GM06990 (cell line): ENCODE data around the gene CDCA5.

Source experiments
- DNase-seq: peaks from one replicate; pipeline ENCODE4 v3.0.0-alpha.2; 2011; ENCODE audit not compliant: insufficient read length; ENCODE audit errors: extremely low read depth
- H3K27me3 ChIP-seq: replicated peaks from 2 replicates; pipeline ENCODE4 v1.6.0; 2011; ENCODE audit warnings: low read length; ENCODE audit not compliant: control insufficient read depth, insufficient read depth
- H3K36me3 ChIP-seq: 2 replicates; pipeline ENCODE4 v1.5.1; 2011; ENCODE audit warnings: low read length; ENCODE audit not compliant: control insufficient read depth, insufficient read depth
- H3K4me3 ChIP-seq: replicated peaks from 2 replicates; pipeline ENCODE4 v1.5.1; 2011; ENCODE audit warnings: low read depth, mild to moderate bottlenecking, control low read depth, low read length
- TF ChIP-seq, protein P1 (sequence below): IDR thresholded peaks from 2 replicates; pipeline ENCODE4 v1.5.1; 2011; ENCODE audit warnings: low read length, control low read depth, mild to moderate bottlenecking, inconsistent platforms; ENCODE audit not compliant: insufficient read depth, poor library complexity, severe bottlenecking

CDCA5 gene

DNA sequence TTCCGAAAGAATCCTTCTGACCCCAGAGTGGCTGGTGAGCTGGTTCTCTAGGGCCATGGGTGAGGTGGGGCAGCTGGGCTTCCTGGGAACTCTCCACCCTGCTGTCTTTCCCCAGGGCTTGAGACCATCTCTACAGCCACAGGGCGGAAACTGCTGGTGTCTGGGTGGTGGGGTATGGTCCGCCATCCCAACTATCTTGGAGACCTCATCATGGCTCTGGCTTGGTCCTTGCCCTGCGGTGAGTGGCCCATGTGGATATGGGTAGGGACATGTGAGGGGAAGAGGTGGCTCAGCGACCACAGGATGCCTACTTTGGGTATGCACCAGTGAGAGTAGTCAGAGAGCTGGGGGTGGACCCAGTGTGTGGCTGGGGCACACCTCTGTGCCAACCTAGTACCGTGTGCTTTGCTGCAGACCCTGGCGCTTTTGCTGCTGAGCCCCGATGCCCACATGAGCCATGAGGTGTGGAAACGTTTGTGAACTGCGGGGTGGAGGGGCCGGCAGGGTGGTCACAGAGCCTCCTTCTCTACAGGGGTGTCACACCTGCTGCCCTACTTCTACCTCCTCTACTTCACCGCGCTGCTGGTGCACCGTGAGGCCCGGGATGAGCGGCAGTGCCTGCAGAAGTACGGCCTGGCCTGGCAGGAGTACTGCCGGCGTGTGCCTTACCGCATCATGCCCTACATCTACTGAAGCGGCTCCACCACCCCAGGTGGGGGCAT lies 31.7 kb upstream of the CDCA5 start:
- no peak for DNase-seq
- TF ChIP-seq, protein P1, sequence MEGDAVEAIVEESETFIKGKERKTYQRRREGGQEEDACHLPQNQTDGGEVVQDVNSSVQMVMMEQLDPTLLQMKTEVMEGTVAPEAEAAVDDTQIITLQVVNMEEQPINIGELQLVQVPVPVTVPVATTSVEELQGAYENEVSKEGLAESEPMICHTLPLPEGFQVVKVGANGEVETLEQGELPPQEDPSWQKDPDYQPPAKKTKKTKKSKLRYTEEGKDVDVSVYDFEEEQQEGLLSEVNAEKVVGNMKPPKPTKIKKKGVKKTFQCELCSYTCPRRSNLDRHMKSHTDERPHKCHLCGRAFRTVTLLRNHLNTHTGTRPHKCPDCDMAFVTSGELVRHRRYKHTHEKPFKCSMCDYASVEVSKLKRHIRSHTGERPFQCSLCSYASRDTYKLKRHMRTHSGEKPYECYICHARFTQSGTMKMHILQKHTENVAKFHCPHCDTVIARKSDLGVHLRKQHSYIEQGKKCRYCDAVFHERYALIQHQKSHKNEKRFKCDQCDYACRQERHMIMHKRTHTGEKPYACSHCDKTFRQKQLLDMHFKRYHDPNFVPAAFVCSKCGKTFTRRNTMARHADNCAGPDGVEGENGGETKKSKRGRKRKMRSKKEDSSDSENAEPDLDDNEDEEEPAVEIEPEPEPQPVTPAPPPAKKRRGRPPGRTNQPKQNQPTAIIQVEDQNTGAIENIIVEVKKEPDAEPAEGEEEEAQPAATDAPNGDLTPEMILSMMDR = no peak
- Histone ChIP-seq H3K27me3 (no peaks in the 10 kb centered on the region), H3K4me3 (no peak overlapping the region), H3K36me3 (peaks cover 20% of the 10 kb centered on the region)

DNA sequence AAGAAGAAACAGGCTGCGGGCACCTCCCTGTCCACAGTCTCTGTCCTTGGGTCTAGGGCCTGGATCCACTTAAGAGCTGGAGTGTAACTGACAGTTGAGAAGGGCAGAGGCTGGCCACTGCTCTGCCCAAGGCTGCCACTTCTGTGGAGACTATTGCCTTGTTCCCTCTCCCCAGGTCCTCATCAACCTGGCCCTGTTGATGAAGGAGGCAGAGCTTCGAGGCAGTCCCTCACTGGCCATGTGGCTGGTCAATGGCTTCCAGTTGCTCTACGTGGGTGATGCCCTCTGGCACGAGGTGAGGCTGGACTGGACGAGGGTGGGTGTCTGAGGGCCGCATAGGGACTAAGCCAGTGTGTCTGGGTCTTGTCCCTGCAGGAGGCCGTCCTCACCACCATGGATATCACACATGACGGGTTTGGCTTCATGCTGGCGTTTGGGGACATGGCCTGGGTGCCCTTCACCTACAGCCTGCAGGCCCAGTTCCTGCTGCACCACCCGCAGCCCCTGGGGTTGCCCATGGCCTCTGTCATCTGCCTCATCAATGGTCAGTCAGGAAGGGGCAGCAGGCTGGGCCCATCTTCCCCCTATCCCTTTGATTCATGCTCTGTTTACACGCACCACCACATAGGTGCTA lies 30.8 kb upstream of the CDCA5 start:
- DNase-seq = no peak
- TF ChIP-seq, protein P1 = no peak
- Histone ChIP-seq H3K4me3 (no peak overlapping the region), H3K27me3 (no peaks in the 10 kb centered on the region), H3K36me3 (peaks cover 15% of the 10 kb centered on the region)

DNA sequence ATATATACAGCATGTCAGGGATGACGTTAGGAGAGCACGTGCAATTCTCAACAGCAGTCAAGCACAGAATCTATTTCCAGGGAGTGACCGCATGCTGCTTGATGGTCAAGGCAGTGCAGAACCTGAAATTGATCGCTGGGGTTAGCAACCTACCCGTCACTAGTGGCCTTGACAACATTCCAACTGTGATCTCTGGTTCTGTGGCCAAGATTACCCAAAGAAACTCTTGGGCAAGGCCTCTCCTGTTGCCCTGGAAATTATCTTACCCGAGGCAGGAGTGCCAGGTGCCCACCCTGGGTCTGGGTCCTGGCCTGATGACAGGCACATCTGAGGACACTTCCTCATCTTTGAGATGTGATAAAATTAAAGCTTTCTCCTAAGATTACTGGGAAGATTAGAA lies 30.0 kb upstream of the CDCA5 start:
- H3K27me3 ChIP-seq = no peaks in the 10 kb centered on the region
- TF ChIP-seq, protein P1 = no peak
- peaks cover 16% of the 10 kb centered on the region for H3K36me3 ChIP-seq
- H3K4me3 ChIP-seq = no peak overlapping the region
- no peak for DNase-seq

DNA sequence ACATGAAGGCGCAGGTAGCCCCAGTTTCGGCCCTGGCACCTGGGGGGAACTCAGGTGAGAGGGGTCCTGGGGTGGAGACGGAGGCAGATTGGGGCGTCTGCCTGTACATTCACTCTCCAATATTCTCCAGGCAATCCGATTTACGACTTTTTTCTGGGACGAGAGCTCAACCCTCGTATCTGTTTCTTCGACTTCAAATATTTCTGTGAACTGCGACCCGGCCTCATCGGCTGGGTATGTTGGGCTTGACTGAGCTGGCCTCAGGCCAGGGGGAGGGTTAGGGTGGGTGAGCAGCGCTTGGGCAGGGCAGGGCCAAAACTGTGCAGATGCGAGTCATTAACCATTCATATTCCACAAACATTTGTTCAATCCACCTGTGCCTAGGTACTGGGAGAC lies 29.5 kb upstream of the CDCA5 start:
- H3K36me3 ChIP-seq = peaks cover 11% of the 10 kb centered on the region
- peak overlapping the region; percentile 67 for H3K4me3 ChIP-seq
- no peaks in the 10 kb centered on the region for H3K27me3 ChIP-seq
- TF ChIP-seq, protein P1 = no peak
- DNase-seq = no peak

DNA sequence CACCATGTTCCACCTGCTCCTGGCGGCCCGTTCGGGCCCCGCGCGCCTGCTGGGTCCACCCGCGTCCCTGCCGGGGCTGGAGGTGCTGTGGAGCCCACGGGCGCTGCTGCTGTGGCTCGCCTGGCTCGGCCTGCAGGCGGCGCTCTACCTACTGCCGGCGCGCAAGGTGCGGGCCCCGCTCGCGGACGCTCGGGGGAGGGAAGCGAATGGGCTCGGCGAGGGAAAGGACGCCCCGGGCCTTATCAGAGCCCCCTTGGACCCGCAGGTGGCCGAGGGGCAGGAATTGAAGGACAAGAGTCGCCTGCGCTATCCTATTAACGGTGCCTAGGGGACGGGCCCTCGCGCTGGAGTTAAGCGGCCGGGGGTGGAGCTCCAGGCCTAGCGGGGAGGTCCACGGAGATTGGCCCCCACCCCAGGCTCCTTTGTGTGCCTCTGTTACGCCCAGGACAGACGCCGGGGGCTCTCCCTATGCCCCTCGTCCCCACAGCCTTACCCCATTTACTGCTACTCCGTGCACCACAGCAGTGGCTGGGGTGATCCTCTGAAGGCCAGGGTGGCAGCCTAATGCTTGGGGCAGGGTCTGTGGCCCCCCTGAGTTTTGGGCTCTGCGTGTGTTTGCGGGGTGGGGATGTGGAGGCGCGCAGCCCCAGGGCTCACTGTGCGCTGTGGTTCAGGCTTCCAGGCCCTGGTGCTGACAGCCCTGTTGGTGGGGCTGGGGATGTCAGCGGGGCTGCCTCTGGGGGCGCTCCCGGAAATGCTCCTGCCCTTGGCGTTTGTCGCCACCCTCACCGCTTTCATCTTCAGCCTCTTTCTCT lies 28.9 kb upstream of the CDCA5 start:
- peak overlapping the region; percentile 67 for H3K4me3 ChIP-seq
- peak; percentile 83 for DNase-seq
- TF ChIP-seq, protein P1 = peak; percentile 77

More for the DNA sequence above, 28.9 kb upstream of the CDCA5 start:
- H3K27me3 ChIP-seq = no peaks in the 10 kb centered on the region
- peaks cover 10% of the 10 kb centered on the region for H3K36me3 ChIP-seq
